Femur (tissue), 1 donor: Measurements from ENCODE around the gene RHEB.

Experiments
- DNase-seq: peaks from one replicate; pipeline ENCODE4 v3.0.0-alpha.2; 2017

Gene RHEB

GRCh38 chr7:151498495-151498894 lies 21.2 kb downstream of the RHEB start:
- no peak for DNase-seq

DNA sequence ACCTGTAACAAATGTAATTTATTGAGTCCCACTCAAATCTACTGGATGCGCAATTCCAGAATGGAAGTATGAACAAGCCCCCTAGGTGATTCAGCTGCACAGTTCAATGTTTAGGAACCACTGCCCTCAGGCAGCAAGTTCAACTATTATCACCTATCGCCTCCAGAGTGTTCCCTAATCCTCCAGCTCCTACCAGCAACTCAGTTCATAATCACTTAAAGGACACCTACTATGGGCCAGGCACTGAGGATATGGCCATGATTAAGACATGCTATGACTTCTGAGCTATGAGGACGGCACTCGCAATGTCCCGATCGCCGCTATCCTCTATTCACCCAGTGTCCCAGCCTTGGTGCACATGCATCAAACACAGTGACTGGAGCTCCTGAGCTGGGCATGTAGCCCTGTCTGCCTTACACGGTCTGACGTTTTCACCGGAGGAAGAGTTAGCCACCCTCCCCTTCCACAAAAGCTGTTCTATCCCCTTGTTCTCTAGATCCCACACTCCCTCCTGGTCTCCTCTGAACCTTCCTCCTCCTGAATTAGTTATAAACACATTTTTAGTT lies 22.3 kb downstream of the RHEB start:
- no peak for DNase-seq

- DNase-seq, result no peak
Measured at GRCh38 chr7:151495360-151495759, 24.3 kb downstream of the RHEB start.

DNA sequence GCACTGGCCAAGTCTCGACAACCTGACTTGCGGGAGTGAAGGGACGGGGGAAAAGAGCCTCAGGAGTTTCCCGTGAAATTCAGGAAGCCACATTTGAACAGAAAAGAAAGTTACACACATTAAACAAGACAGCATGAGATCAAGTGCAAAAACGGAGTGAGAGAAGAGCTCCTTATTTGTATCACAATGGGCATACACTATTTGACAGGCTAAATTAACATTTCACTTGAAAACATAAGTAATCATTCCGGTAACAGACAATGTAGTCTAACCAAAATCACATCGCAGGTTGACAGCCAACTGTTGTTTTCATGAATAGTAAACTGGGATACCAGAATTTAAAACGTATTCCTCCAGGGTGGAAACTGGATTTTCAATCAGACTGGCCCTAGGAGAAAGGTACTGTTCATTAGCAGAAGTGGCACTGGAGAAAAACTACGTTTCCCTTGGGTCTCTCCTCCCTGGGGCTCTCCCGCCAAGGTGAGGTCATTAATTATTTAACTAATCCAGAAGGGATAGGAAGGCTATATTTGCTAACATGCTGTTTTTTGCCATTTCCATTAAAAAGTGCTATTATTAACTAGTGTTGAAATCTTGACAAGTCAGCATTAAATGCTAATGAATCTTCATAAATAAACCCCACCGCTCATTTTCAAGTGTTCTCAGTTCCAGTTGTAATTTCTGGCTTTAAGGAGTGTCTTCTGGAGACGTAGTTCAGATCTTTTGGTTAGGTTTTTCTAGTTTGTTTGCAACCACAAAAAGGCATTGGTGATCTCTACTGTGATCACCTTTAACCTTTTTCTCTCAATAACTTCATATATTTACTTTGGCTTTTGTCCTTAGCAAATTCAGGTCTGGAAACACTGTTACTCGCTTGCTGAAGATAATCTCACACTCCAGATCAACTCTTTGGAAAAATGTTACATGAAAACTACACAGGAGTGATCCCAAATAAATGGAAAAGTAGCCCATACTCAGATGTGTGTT lies 25.1 kb downstream of the RHEB start:
- DNase-seq, result no peak

GRCh38 chr7:151493083-151493482 lies 26.6 kb downstream of the RHEB start:
- DNase-seq, result no peak

DNA sequence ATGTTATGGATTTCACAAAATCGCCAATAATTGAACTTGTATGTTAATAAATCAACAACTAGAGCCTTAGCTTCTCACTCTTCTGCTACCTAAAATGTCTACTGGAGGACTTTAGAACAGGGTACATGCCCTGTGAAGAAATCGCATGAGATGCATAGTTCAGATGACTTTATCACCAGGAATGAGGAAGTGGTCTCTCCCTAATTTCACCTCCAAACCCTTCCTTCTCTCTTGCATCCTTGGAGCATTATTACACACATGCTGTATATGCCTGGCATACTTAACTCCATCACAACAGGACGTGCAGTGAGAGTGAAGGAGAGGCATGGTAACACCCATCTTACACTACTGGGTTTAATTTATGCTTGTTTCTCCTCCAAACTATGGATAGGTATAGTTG lies 27.8 kb downstream of the RHEB start:
- no peak for DNase-seq

DNA sequence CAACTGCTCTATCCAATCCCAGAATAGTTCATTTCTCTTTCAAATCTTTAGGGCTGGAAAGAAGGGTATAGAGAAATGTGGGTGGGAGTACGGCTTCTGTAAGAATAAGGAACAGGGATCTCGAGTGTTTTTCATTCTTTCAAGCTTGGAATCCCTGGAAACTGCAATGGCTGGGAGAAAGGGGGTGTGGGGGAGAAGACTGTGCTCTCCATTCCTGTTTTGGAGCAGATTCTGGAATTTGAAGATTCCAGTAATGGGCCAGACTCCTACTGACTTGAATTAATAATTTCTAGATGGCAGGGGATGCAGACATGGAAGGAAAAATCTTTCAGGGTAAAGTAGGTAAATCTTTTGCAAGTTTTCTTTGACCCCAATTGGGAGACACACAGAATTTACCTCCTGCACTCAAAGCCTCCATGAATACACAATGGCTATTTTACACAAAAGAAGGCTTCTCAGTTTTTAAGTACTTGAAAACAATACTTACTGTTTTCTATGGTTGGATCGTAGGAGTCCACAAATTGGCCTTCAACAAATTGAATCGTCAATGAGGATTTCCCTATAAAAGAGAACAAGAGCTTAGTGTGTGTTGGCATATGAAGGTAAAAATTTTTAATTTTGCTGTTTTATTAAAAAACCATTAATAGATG lies 29.1 kb downstream of the RHEB start:
- DNase-seq, result no peak

DNA sequence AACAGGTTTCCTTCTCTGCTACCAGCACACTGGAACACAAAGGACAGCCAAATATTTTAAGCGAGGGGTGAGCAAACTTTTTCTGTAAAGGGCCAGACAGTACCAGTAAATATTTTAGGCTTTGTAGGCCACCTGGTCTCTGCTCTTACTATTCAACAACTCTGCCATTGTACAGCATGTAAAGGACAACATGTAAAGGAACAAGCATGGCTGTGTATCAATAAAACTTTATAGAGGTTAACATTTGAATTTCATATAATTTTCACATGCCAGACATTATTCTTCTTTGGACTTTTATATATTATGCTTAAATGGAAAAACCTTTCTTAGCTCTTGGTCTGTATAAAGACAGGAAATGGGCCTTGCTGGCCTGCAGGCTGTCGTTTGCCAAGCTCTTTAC lies 30.2 kb downstream of the RHEB start:
- no peak for DNase-seq

DNA sequence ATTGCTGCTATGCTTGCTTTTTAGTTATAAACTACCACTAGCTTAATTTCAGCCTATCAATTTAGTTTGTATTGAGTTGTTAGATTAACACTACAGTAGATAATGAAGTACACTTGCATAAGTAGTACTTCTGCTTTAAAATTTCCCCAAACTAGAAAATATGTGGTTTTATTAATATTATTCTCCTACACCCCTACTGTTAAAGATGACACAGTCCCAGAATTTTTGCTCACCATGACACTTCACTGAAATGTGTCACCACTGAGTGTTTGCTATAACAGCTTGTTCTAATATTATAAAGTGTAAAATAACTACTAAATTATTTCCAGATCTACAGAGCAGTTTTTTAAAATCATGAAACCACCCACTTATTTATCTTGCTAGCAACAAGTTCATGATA lies 31.6 kb downstream of the RHEB start:
- DNase-seq, result no peak

- no peak for DNase-seq
Measured at GRCh38 chr7:151487228-151487627, 32.5 kb downstream of the RHEB start.

- DNase-seq, result no peak
Measured at GRCh38 chr7:151486074-151486473, 33.6 kb downstream of the RHEB start.

GRCh38 chr7:151484971-151485707 lies 34.6 kb downstream of the RHEB start:
- DNase-seq, result no peak

- no peak for DNase-seq
Measured at GRCh38 chr7:151483711-151483983, 36.0 kb downstream of the RHEB start.

DNA sequence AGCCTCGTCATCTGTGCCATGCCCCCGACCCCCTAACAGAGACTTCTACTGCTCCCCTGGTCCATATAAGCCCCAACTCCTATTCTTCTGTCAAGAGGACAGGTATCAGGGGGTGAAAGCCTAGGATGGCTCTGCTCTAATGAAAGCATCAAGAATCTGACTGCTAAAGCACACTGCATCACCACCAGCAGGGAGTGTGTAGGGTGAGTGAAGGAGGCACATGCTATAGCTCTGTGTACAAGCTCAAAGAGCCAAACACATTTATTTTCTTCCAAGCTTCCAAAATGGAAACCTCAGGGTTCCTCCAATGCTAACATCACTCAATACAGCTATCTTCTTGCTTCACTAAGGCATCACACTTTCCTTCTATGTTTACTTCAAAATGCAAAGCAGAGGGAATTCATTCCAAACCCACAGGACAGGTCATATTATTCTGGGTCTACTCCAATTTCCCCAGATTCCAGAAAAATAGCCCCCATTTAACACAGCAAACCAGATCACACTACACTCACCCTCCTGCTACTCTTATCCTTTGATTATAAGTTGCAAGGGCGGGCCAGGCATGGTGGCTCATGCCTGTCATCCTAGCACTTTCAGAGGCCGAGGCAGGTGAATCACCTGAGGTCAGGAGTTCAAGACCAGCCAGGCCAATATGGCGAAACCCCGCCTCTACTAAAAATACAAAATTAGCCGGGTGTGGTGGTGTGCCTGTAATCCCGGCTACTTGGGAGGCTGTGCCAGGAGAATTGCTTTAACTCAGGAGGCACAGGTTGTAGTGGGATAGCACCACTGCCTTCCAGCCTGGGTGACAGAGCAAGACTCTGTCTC lies 36.6 kb downstream of the RHEB start:
- no peak for DNase-seq

DNA sequence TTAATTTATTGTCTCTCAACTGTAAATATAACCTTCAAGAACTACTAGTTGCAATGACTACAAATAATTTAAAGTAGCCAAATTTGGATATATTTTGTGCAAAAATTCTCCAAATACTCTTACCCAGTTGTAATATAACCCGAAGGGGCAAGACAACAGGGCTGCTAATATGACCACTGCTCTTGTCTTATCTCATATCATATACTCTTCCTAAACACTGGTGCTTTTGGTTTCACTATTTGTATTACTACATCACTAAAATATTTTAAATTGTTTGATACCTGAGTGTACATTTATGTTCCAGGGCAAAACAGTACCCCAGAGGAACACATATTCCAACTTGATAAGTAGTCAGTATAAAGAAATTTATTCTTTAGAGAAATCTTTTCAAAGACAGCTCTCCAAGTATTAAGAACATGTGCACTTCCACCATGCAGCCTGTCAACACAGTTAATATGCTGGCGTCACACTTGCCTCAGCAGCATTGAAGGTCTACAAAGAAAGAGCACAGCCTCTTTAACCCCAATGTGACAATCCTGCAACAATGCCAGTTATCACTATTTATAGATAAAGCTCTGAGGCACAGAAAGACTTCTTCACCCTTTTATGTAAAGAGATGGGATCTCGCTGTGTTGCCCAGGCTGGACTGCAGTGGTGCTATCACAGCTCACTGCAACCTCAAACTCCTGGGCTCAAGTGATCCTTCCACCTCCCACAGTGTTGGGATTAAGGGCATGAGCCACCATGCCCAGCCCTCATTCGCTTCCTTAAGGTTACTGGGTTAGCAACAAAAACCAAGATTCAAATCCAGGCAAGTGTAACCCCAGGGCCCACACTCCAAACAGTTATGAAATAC lies 37.8 kb downstream of the RHEB start:
- DNase-seq, result no peak

GRCh38 chr7:151477867-151478266 lies 41.8 kb downstream of the RHEB start:
- DNase-seq, result no peak

DNA sequence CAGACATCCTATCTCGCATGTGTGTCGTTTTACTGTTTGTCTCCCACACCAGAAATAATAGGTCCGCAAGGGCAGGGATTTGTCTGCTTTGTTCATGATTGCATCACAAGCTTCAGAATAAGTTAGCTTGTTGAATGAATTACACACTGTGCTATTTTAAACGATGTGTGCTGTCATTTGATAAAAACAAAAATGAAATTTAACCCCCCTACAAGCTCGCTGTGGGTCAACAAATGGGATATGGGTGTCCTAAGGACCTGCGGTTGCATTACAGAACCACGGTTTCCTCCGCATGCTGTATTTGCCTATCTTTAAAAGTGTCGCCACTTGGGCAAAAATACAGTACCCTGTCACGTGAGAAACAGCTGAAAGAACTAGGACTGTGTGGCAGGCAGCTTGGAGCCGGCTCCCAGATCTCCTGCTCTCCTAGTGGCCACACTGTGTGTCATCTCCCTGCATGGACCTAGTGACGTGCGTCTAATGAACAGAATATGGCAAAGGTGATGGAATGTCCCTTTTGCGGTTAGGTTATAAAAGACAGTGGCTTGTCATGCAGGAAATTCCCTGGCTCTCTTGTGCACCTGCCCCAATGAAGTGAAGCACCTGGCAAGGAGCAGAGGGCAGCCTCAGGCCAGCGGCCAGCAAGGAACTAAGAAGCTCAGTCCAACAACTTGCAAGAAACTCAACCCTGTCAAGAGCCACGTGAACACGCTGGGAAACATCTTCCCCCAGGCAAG lies 46.9 kb downstream of the RHEB start:
- no peak for DNase-seq

GRCh38 chr7:151470711-151471110 lies 49.0 kb downstream of the RHEB start:
- no peak for DNase-seq

DNA sequence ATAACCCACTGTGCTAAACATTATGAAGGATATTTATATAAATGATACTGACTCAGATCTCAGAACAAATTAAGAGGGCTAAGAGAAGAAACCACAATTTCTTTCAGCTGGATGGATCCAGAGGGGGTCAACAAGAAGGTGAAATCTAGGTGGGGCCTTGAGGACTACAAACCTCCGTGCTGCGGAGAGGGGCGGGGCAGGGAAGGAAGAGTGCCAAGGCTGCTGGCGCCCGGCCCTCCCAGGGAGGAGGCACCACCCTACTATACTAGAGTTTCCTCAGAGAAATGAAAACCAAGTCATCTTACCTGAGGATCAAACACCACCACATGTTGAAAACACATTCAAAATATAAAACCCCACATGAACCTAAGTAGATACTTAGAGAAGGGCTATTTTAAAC lies 50.4 kb downstream of the RHEB start:
- no peak for DNase-seq

DNA sequence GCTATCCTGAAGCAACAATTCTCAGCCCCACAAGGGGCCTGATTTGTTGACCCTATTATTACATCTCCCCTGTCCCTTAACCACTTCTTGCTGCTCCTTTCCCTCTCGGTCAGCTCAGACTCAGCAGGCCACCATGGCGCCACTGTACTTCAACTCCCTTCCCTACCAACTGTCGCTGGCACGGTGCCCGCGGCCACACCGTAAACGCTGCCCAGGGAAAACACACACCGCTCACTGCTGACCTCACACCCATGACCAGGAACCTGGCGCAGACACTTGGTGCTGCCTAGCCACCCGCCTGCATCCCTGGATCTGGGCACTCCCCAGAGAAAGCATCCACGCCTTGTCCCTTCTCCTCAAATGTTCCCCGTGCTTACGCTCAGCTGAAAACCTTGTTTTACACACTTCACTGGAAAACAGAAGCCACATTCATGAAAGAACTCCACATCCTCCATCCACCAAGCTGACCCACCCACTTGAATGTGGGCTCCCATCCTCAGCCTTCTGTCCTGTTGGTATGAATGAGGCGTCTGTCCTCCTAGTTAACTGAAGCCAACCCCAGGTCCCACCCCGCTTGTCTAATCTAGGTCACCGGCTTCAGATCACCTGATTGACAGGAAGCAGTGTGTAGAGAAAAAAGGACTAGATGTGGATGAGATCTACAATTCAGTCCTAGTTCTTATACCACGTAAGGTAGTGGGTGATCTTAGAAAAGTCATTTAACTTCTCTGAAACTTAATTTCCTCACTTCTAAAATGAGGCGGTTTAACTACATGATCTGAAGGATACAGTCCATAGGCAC lies 51.3 kb downstream of the RHEB start:
- DNase-seq, result peak; percentile 63
